Ascending aorta (tissue), 2 donors: Measurements from ENCODE around the gene COL8A2. TPM values are rescaled to one million over a fixed set of nuclear protein-coding genes. Genes with fewer than 3 reads are reported as not detected.

Experiments
- DNase-seq, 2 donors: peaks; one replicate each; pipeline ENCODE4 v3.0.0-alpha.2; 2019; ENCODE audit warnings: low spot score in 2 of 2
- H3K27ac ChIP-seq, 2 donors: fragments of 200-600 bp; sonication (generic); one replicate each; pipeline ENCODE4 v1.5.1; 2016 to 2017; ENCODE audit warnings: mild to moderate bottlenecking in 1 of 2
- H3K27me3 ChIP-seq: fragments of 200-600 bp; sonication (generic); one replicate; pipeline ENCODE4 v1.5.1; 2017
- H3K36me3 ChIP-seq, 2 donors: fragments of 200-600 bp; sonication (generic); one replicate each; pipeline ENCODE4 v1.5.1; 2016
- H3K4me1 ChIP-seq, 2 donors: fragments of 200-600 bp; sonication (generic); one replicate each; pipeline ENCODE4 v1.5.1; 2016 to 2017; ENCODE audit warnings: mild to moderate bottlenecking in 1 of 2
- H3K4me3 ChIP-seq, 2 donors: fragments of 200-600 bp; sonication (generic); one replicate each; pipeline ENCODE4 v1.5.1; 2016 to 2017; ENCODE audit warnings: mild to moderate bottlenecking in 1 of 2
- H3K9me3 ChIP-seq, 2 donors: fragments of 200-600 bp; sonication (generic); one replicate each; pipeline ENCODE4 v1.5.1; 2016
- intact Hi-C: fragments of 100-400 bp; cut with DNase I; formaldehyde crosslinking; loops from one replicate; pipeline ENCODE4 v1.15.1; 2023
- total RNA-seq: library from RNA; depleted of rRNA; stranded (reverse); fragments of >200 nt; gene quantifications from one replicate; pipeline ENCODE4 v1.1.0, GENCODE V29; 2016
- TF ChIP-seq, protein P1 (sequence below), 3 experiments: fragments of 200-600 bp in 2 of 3; fragments of 450-650 bp in 1 of 3; sonication (generic) in 2 of 3; IDR thresholded peaks; one replicate each; pipeline ENCODE4 v1.5.1; 2016 to 2019; ENCODE audit warnings: antibody characterized with exemption in 3 of 3, mild to moderate bottlenecking in 1 of 3, moderate library complexity in 1 of 3

COL8A2 gene
- total RNA-seq, 1 donor from 2014 or later, result 41.7 TPM

DNA sequence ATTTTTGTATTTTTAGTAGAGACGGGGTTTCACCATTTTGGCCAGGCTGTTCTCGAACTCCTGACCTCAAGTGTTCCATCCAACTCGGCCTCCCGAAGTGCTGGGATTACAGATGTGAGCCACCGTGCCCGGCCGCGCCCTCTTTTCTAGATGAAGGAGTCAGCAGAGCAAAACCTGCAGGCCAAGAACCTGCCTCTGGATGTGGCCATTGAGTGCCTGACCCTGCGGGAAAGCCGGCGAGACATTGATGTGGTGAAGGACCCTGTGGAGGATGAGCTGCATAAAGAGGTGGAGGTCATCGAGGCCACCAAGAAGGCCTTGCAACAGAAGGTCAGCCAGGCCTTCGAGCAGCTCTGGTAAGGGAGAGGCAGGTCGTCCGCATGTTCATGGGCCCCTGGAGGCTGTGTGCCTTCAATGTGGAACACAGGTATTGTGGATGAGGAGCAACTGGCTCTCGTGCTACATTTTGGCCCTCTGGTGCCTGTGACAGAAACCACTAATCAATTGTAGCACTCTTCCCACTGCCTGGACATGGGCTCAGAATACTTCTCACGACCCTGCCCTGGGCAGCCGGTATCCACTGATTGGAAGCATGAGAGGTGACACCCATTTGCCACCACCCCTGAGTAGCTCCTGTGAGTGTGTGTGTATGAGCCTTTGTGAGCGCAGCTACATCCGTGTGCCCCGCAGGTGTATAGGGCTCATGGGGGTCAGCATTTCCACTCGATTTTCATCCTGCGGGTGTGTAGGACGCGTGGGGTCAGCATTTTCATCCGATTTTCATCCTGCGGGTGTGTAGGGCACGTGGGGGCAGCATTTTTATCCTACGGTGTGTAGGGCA, 39.1 kb downstream of the COL8A2 start:
- H3K9me3 ChIP-seq, result no peaks in the 10 kb centered on the region
- H3K4me1 ChIP-seq, result peaks cover 12 to 18% of the 10 kb centered on the region in 2 donors
- intact Hi-C loops, result loop anchor here (10.0 kb wide), 2 partner anchors 151 to 1609 kb away; partner anchors contain the start of genes AGO3 and CDCA8
- H3K36me3 ChIP-seq, result peaks cover 0 to under 1% of the 10 kb centered on the region in 2 donors
- no peaks in the 10 kb centered on the region for H3K27me3 ChIP-seq
- no peak overlapping the region for H3K4me3 ChIP-seq
- no peak overlapping the region for H3K27ac ChIP-seq
- no peak for DNase-seq
- TF ChIP-seq, protein P1, sequence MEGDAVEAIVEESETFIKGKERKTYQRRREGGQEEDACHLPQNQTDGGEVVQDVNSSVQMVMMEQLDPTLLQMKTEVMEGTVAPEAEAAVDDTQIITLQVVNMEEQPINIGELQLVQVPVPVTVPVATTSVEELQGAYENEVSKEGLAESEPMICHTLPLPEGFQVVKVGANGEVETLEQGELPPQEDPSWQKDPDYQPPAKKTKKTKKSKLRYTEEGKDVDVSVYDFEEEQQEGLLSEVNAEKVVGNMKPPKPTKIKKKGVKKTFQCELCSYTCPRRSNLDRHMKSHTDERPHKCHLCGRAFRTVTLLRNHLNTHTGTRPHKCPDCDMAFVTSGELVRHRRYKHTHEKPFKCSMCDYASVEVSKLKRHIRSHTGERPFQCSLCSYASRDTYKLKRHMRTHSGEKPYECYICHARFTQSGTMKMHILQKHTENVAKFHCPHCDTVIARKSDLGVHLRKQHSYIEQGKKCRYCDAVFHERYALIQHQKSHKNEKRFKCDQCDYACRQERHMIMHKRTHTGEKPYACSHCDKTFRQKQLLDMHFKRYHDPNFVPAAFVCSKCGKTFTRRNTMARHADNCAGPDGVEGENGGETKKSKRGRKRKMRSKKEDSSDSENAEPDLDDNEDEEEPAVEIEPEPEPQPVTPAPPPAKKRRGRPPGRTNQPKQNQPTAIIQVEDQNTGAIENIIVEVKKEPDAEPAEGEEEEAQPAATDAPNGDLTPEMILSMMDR (IDR thresholded peaks at IDR 0.05), result no peak

DNA sequence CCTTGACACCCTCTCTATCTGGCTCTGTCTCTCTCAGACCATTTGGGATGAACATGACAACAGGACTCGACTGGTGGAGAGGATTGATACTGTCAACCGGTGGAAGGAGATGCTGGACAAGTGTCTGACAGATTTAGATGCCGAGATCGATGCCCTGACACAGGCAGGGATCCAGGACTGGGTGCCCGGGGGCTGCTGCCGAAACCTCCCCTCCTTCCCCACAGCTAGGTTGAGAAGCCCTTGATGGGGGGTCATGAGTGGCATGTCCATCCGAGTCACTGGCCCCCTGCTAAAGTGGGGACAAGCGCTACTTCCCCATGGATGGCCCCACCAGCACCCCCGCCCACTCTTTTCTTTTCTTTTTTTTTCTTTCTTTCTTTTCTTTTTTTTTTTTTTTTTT, 39.9 kb downstream of the COL8A2 start:
- intact Hi-C loops, result loop anchor here (10.0 kb wide), 2 partner anchors 150 to 1610 kb away; partner anchors contain the start of genes AGO3 and CDCA8
- no peak for DNase-seq

GRCh38 chr1:36084497-36085115, 40.4 kb downstream of the COL8A2 start:
- H3K4me3 ChIP-seq, result peak overlapping the region; percentile 58
- H3K27me3 ChIP-seq, result no peaks in the 10 kb centered on the region
- TF ChIP-seq, protein P1 (IDR thresholded peaks at IDR 0.05), result no peak
- H3K4me1 ChIP-seq, result peaks cover 10% of the 10 kb centered on the region in 2 donors
- intact Hi-C loops, result loop anchor here (10.0 kb wide), 2 partner anchors 150 to 1610 kb away; partner anchors contain the start of genes AGO3 and CDCA8
- DNase-seq, result no peak
- no peak overlapping the region for H3K27ac ChIP-seq
- H3K36me3 ChIP-seq, result no peaks in the 10 kb centered on the region
- H3K9me3 ChIP-seq, result no peaks in the 10 kb centered on the region

More for the DNA sequence above, 39.9 kb downstream of the COL8A2 start:
- no peaks in the 10 kb centered on the region for H3K9me3 ChIP-seq
- H3K36me3 ChIP-seq, result no peaks in the 10 kb centered on the region
- no peaks in the 10 kb centered on the region for H3K27me3 ChIP-seq
- peaks cover 12 to 16% of the 10 kb centered on the region in 2 donors for H3K4me1 ChIP-seq
- no peak overlapping the region for H3K4me3 ChIP-seq
- TF ChIP-seq, protein P1 (IDR thresholded peaks at IDR 0.05), result no peak
- no peak overlapping the region for H3K27ac ChIP-seq

DNA sequence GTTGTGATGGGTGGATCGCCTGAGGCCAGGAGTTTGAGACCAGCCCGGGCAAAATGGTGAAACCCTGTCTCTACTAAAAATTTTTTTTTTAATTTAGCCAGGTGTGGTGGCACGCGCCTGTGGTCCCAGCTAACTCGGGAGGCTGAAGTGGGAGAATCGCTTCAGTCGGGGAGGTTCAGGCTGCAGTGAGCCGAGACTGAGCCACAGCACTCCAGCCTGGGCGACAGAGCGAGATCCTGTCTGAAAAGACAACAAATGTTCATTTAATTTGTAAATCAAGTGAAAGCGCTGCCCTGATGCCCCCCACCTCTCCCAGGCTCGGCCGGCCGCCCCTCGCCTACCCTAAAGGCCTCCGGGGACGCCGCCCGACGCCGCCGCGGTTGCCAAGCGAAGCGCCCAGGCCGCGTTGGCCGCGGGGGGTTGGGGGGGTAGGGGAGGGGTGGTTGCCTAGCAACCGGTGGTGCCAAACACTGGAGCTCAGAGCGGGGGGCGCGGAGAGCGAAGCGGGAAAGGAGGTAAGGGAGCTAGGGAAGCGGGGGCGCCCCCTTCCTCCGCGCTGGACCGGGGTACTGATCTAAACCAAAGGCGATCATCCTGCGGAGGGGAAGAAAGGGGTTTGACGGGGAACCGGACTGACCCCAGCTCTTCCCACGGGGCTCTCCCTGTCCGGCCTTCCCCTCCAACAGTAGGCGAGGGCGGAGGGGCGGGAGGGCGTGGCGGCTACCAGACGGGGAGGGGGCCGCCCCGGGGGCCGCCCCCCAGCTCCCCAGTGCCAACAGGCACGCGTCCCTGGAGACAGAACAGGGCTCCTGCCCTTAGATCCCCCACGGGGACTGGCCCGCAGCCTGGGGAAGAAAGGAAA, 41.2 kb downstream of the COL8A2 start, which contains the start of gene TEKT2:
Gene TEKT2 (plus strand): TSS at position 460 of the 862 bp plus-strand sequence. CDS start 828 bp downstream, outside the sequence.
- Histone ChIP-seq H3K27ac (no peak within 1 kb of the TSS), H3K4me1 (peaks cover 7% of the 10 kb centered on the region in 2 donors), H3K4me3 (peak within 1 kb of the TSS; percentile 58), H3K27me3 (no peaks in the 10 kb centered on the region), H3K36me3 (no peaks in the 10 kb centered on the region), H3K9me3 (no peaks in the 10 kb centered on the region)
- TF ChIP-seq, protein P1 (IDR thresholded peaks at IDR 0.05), result peak in 1 of 3 experiments; percentile 6
- intact Hi-C loops, result loop anchor here (10.0 kb wide), 2 partner anchors 149 to 1611 kb away; partner anchors contain the start of genes AGO3 and CDCA8
- DNase-seq, result no peak

DNA sequence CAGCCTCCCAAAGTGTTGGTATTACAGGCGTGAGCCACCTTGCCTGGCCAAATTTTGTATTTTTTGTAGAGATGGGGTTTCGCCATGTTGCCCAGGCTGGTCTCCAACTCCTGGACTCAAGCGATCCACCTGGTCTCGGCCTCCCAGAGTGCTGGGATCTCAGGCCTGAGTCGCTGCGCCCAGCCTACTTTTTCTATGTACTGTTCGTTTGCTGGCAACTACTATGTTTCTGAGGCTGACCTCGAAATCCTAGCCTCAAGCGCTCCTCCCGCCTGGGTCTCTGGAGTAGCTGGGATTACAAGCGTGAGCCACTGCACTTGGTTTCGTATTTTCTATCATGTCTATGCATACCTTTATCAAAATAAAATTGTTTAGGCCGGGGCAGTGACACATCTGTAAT, 41.8 kb downstream of the COL8A2 start:
- intact Hi-C loops, result loop anchor here (10.0 kb wide), 2 partner anchors 148 to 1612 kb away; partner anchors contain the start of genes AGO3 and CDCA8
- Histone ChIP-seq H3K4me1 (peaks cover 5% of the 10 kb centered on the region in 2 donors), H3K9me3 (no peaks in the 10 kb centered on the region), H3K36me3 (no peaks in the 10 kb centered on the region), H3K27me3 (no peaks in the 10 kb centered on the region), H3K27ac (no peak overlapping the region), H3K4me3 (no peak overlapping the region)
- TF ChIP-seq, protein P1 (IDR thresholded peaks at IDR 0.05), result no peak
- no peak for DNase-seq
